Naive thymus-derived CD4-positive, alpha-beta T cell (primary cell): ENCODE results near the gene HTR3B. TPM values are rescaled to one million over a fixed set of nuclear protein-coding genes. Genes with fewer than 3 reads are reported as not detected.
"Not testable (repeated sequence)": the region's sequence is repeated elsewhere in the genome, so short reads cannot be mapped to it uniquely, and the experiment has no call there.

Experiments used
- ATAC-seq: fragments of 150-1000 bp; cut with Tn5 transposase; 2 replicates; pipeline ENCODE4 v1.10.0; 2021; ENCODE audit warnings: mild to moderate bottlenecking, moderate library complexity
- CTCF ChIA-PET: fragments of 350-600 bp; sonication (Branson Sonifier 250); formaldehyde crosslinking; loops from one replicate; lab custom pipeline; 2021; ENCODE audit warnings: antibody characterized with exemption; lab: Charles Lee
- POLR2A ChIA-PET: fragments of 350-600 bp; sonication (Branson Sonifier 250); formaldehyde crosslinking; loops from one replicate; lab custom pipeline; 2021; ENCODE audit warnings: antibody characterized with exemption, inconsistent platforms; lab: Charles Lee
- DNase-seq, 9 donors: peaks; one replicate each; pipeline versions ENCODE4 v3.0.0 to v3.0.0-alpha.2; 2020 to 2022; ENCODE audit warnings: mixed read lengths in 1 of 9
- H3K27ac ChIP-seq: one replicate; pipeline ENCODE4 v1.7.0; 2013; ENCODE audit warnings: mild to moderate bottlenecking, low read depth, low read length, moderate library complexity
- H3K27me3 ChIP-seq, 2 donors: one replicate each; pipeline ENCODE4 v1.7.0; 2013; ENCODE audit warnings: low read length in 2 of 2, mild to moderate bottlenecking in 2 of 2, moderate library complexity in 2 of 2; ENCODE audit not compliant: control insufficient read depth in 2 of 2, insufficient read depth in 2 of 2
- H3K36me3 ChIP-seq, 3 experiments: 1 replicate in 2 of 3; 2 replicates in 1 of 3; pipeline ENCODE4 v1.7.0; 2013; ENCODE audit warnings: low read length in 3 of 3, mild to moderate bottlenecking in 3 of 3, moderate library complexity in 1 of 3; ENCODE audit not compliant: insufficient read depth in 3 of 3, control insufficient read depth in 2 of 3
- H3K4me1 ChIP-seq, 2 donors: one replicate each; pipeline ENCODE4 v1.7.0; 2013; ENCODE audit warnings: low read length in 2 of 2, mild to moderate bottlenecking in 2 of 2, moderate library complexity in 1 of 2; ENCODE audit not compliant: control insufficient read depth in 2 of 2, insufficient read depth in 2 of 2
- H3K4me3 ChIP-seq: 2 replicates; pipeline ENCODE4 v1.7.0; 2013; ENCODE audit warnings: mild to moderate bottlenecking, low read length
- H3K9me3 ChIP-seq, 3 experiments: 1 replicate in 2 of 3; 2 replicates in 1 of 3; pipeline ENCODE4 v1.7.0; 2013; ENCODE audit warnings: low read length in 3 of 3; ENCODE audit not compliant: control insufficient read depth in 2 of 3
- H3K27ac Mint-ChIP-seq, 9 donors: one replicate each; pipeline ENCODE4 v1.8.0; 2020 to 2022; ENCODE audit warnings: mixed read lengths in 9 of 9, mild to moderate bottlenecking in 8 of 9, moderate library complexity in 5 of 9, inconsistent platforms in 2 of 9
- H3K27me3 Mint-ChIP-seq, 5 donors: one replicate each; pipeline ENCODE4 v1.8.0; 2021 to 2022; ENCODE audit warnings: mixed read lengths in 5 of 5, mild to moderate bottlenecking in 1 of 5
- H3K36me3 Mint-ChIP-seq, 5 donors: one replicate each; pipeline ENCODE4 v1.8.0; 2020 to 2022; ENCODE audit warnings: mixed read lengths in 5 of 5, mild to moderate bottlenecking in 3 of 5, inconsistent platforms in 1 of 5
- H3K4me1 Mint-ChIP-seq, 7 donors: one replicate each; pipeline ENCODE4 v1.8.0; 2020 to 2022; ENCODE audit warnings: mixed read lengths in 7 of 7, mild to moderate bottlenecking in 3 of 7, inconsistent platforms in 1 of 7
- H3K4me3 Mint-ChIP-seq, 10 donors: one replicate each; pipeline ENCODE4 v1.8.0; 2020 to 2022; ENCODE audit warnings: mild to moderate bottlenecking in 10 of 10, mixed read lengths in 10 of 10, moderate library complexity in 6 of 10, inconsistent platforms in 2 of 10
- H3K9me3 Mint-ChIP-seq, 11 donors: one replicate each; pipeline ENCODE4 v1.8.0; 2020 to 2022; ENCODE audit warnings: mixed read lengths in 11 of 11, mild to moderate bottlenecking in 4 of 11, inconsistent platforms in 1 of 11, moderate library complexity in 1 of 11
- intact Hi-C, 2 donors: fragments of 100-400 bp; cut with micrococcal nuclease; formaldehyde crosslinking; loops; one replicate each; pipeline ENCODE4 v1.15.1; 2023
- polyA plus RNA-seq, 2 donors: library from polyadenylated mRNA; unstranded; fragments of 300-500 nt; fragmentation: Illumina TruSeq; gene quantifications; one replicate each; pipeline ENCODE4 v1.2.3, GENCODE V29; 2021
- total RNA-seq, 6 experiments: library from RNA in 5 of 6; stranded (reverse) in 5 of 6; gene quantifications; 1 replicate in 5 of 6; 2 replicates in 1 of 6; pipeline ENCODE4 v1.2.3 and lab custom pipeline; 2021 to 2026

Gene HTR3B
- total and polyA plus RNA-seq, 7 experiments from 2014 or later, result not detected

- H3K27me3 Mint-ChIP-seq, result peaks cover 4 to 32% (median 4%) of the 10 kb centered on the region in 5 donors
- no peaks in the 10 kb centered on the region for H3K4me1 Mint-ChIP-seq
- H3K36me3 Mint-ChIP-seq, result no peaks in the 10 kb centered on the region
- ATAC-seq (no peak), DNase-seq (no peak)
- no peak overlapping the region for H3K4me3 ChIP-seq
- H3K27ac Mint-ChIP-seq, result no peak overlapping the region
- CTCF ChIA-PET, result interaction anchor here (0.9 kb wide), 1 partner anchor 353 kb away, joined by 3 read pairs; no protein-coding TSS in a partner anchor
- POLR2A ChIA-PET, result no interaction called here
- no peaks in the 10 kb centered on the region for H3K9me3 ChIP-seq
- no peaks in the 10 kb centered on the region for H3K36me3 ChIP-seq
- no peak overlapping the region for H3K27ac ChIP-seq
- intact Hi-C loops, result no loop called here
- no peaks in the 10 kb centered on the region for H3K9me3 Mint-ChIP-seq
- H3K4me1 ChIP-seq, result no peaks in the 10 kb centered on the region
- H3K27me3 ChIP-seq, result no peaks in the 10 kb centered on the region
- H3K4me3 Mint-ChIP-seq, result no peak overlapping the region
Measured at GRCh38 chr11:113907681-113908080, 3.1 kb downstream of the HTR3B start.

DNA sequence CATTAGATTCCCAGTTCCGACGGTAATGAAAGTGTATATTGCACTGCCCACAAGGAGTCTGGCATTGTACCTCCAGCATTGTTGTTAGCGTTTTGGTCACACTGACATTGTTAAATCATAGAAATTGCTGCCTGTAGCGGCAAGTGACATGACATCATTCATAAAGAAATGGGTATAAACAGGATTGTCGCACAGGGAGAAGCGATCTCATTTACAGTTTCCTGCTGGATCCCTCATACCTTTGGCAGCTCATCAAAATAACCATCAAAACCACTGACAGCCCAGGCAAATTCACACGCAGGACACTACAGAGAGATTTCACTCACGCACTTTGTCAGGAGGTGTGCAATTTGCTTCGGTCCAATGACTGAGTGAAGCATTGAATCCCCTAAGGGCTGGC, 3.5 kb downstream of the HTR3B start:
- ChIA-PET POLR2A (no interaction called here), CTCF (interaction anchor here (1.6 kb wide), 1 partner anchor 353 kb away, joined by 4 read pairs; no protein-coding TSS in a partner anchor)
- Mint-ChIP-seq H3K4me1 (no peaks in the 10 kb centered on the region), H3K27ac (no peak overlapping the region), H3K27me3 (peaks cover 4 to 32% (median 4%) of the 10 kb centered on the region in 5 donors), H3K36me3 (no peaks in the 10 kb centered on the region), H3K4me3 (no peak overlapping the region), H3K9me3 (no peaks in the 10 kb centered on the region)
- intact Hi-C loops, result no loop called here
- no peak overlapping the region for H3K4me3 ChIP-seq
- H3K27ac ChIP-seq, result no peak overlapping the region
- no peaks in the 10 kb centered on the region for H3K27me3 ChIP-seq
- H3K36me3 ChIP-seq, result no peaks in the 10 kb centered on the region
- ATAC-seq, result no peak
- no peaks in the 10 kb centered on the region for H3K4me1 ChIP-seq
- H3K9me3 ChIP-seq, result no peaks in the 10 kb centered on the region
- DNase-seq, result no peak

- H3K4me3 Mint-ChIP-seq, H3K27ac ChIP-seq, H3K36me3 Mint-ChIP-seq, CTCF ChIA-PET, H3K4me1 Mint-ChIP-seq, DNase-seq, H3K27me3 ChIP-seq, POLR2A ChIA-PET, H3K27ac Mint-ChIP-seq, H3K36me3 ChIP-seq, H3K9me3 ChIP-seq, H3K4me3 ChIP-seq, intact Hi-C loops, H3K9me3 Mint-ChIP-seq, H3K4me1 ChIP-seq, ATAC-seq: not testable (repeated sequence)
- H3K27me3 Mint-ChIP-seq, result peaks cover 0 to 29% (median 10%) of the 10 kb centered on the region in 5 donors
Measured at GRCh38 chr11:113911491-113911890, 6.9 kb downstream of the HTR3B start.

- Histone ChIP-seq H3K27ac (no peak overlapping the region), H3K27me3 (no peaks in the 10 kb centered on the region), H3K4me3 (no peak overlapping the region), H3K4me1 (no peaks in the 10 kb centered on the region), H3K9me3 (no peaks in the 10 kb centered on the region), H3K36me3 (no peaks in the 10 kb centered on the region)
- ChIA-PET CTCF (interaction anchor here (0.7 kb wide), 1 partner anchor 47 kb away, joined by 3 read pairs; no protein-coding TSS in a partner anchor), POLR2A (no interaction called here)
- H3K27me3 Mint-ChIP-seq, result peaks cover 2 to 29% (median 19%) of the 10 kb centered on the region in 5 donors
- H3K36me3 Mint-ChIP-seq, result peaks cover 0 to 3% (median 0%) of the 10 kb centered on the region in 5 donors
- no peak overlapping the region for H3K4me3 Mint-ChIP-seq
- H3K4me1 Mint-ChIP-seq, result peaks cover 0 to 2% (median 0%) of the 10 kb centered on the region in 7 donors
- intact Hi-C loops, result no loop called here
- no peak overlapping the region for H3K27ac Mint-ChIP-seq
- ATAC-seq, result no peak
- H3K9me3 Mint-ChIP-seq, result peaks cover 0 to 4% (median 0%) of the 10 kb centered on the region in 11 donors
- no peak for DNase-seq
Measured at GRCh38 chr11:113923572-113923971, 19.0 kb downstream of the HTR3B start.

DNA sequence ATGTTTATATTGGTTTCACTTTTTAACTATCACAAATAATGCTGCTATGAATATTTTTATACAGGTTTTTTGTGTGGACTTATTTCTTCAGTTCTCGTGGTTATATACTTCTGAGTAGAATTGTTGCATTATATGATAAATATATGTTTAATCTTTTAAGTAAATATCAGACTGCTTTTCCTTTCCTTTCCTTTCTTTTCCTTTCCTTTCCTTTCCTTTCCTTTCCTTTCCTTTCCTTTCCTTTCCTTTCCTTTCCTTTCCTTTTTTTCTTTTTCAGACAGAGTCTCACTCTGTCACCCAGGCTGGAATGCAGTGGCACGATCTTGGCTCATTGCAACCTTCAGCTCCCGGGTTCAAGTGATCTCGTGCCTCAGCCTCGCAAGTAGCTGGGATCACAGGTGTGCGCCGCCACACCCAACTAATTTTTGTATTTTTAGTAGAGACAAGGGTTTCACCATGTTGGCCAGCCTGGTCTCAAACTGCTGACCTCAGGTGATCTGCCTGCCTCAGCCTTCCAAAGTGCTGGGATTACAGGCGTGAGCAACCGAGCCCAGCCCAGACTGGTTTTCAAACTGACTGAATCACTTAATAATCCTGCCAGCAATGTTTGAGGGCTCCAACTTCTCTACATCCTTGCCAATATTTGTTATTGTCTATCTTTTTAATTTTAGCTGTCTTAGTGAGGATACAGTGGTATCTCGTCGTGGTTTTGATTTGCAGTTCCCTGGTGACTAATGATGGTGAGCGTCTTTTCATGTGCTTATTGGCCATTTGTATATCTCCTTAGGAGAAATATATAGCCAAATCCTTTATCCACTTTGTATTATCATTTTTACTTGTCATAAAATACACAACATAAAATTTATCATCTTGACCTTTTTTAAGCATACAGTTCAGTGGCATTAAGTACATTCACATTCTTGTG, 21.9 kb downstream of the HTR3B start:
- Histone ChIP-seq H3K9me3 (no peaks in the 10 kb centered on the region), H3K4me1 (no peaks in the 10 kb centered on the region), H3K27me3 (no peaks in the 10 kb centered on the region), H3K36me3 (no peaks in the 10 kb centered on the region), H3K4me3 (no peak overlapping the region), H3K27ac (no peak overlapping the region)
- intact Hi-C loops, result no loop called here
- CTCF ChIA-PET, result no interaction called here
- POLR2A ChIA-PET, result no interaction called here
- ATAC-seq (no peak), DNase-seq (no peak)
- Mint-ChIP-seq H3K36me3 (peaks cover 0 to 3% (median 0%) of the 10 kb centered on the region in 5 donors), H3K4me3 (no peak overlapping the region), H3K27me3 (peaks cover 5 to 29% (median 24%) of the 10 kb centered on the region in 5 donors), H3K27ac (no peak overlapping the region), H3K9me3 (peaks cover 0 to 4% (median 0%) of the 10 kb centered on the region in 11 donors), H3K4me1 (peaks cover 0 to 2% (median 0%) of the 10 kb centered on the region in 7 donors)

- no peak for DNase-seq
- Histone ChIP-seq H3K27ac (no peak overlapping the region), H3K9me3 (no peaks in the 10 kb centered on the region), H3K4me3 (no peak overlapping the region), H3K27me3 (no peaks in the 10 kb centered on the region), H3K36me3 (no peaks in the 10 kb centered on the region), H3K4me1 (no peaks in the 10 kb centered on the region)
- no peak overlapping the region for H3K4me3 Mint-ChIP-seq
- intact Hi-C loops, result no loop called here
- H3K36me3 Mint-ChIP-seq, result no peaks in the 10 kb centered on the region
- H3K4me1 Mint-ChIP-seq, result peaks cover 0 to 3% (median 0%) of the 10 kb centered on the region in 7 donors
- peaks cover 3 to 34% (median 19%) of the 10 kb centered on the region in 5 donors for H3K27me3 Mint-ChIP-seq
- peaks cover 0 to 4% (median 0%) of the 10 kb centered on the region in 11 donors for H3K9me3 Mint-ChIP-seq
- no peak overlapping the region for H3K27ac Mint-ChIP-seq
- ChIA-PET CTCF (no interaction called here), POLR2A (interaction anchor here (0.7 kb wide), 1 partner anchor 15 kb away, joined by 4 read pairs; no protein-coding TSS in a partner anchor)
- peak; percentile 40 for ATAC-seq
Measured at GRCh38 chr11:113928311-113928710, 23.7 kb downstream of the HTR3B start.
